Measurements from ENCODE around the gene MBOAT1. TPM values are rescaled to one million over a fixed set of nuclear protein-coding genes. Genes with fewer than 3 reads are reported as not detected.

Gene MBOAT1
- total RNA-seq, 4 donors from 2014 or later, result 5.3 to 18.8 (median 8.2) TPM

DNA sequence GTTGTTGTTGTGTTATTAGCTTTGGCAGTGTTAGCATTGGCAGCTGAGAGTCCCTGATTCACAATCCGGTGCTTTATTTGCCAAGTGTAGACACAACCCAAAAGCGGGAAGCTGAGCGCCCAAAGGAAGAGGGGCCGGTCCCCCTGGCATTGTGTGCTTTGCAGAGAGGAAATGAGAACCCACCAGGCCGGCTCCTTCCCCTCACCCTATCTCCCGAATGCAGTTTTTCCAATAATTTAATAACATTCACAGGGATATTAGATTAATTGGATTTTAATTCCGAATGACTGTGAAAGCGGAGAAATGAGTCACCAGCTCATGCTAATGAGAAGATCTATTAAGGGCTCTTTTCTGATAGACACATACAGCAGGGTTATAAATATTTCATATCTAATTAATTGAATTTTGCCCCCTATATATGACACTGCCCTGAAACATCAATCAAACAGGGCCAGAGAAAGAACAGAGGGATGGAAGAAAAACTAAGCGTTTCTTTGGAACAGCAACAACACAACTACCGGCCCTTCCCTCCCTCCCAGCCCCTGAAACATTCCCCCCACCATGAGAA, 143.8 kb downstream of the MBOAT1 start:
- TF ChIP-seq, protein P1, sequence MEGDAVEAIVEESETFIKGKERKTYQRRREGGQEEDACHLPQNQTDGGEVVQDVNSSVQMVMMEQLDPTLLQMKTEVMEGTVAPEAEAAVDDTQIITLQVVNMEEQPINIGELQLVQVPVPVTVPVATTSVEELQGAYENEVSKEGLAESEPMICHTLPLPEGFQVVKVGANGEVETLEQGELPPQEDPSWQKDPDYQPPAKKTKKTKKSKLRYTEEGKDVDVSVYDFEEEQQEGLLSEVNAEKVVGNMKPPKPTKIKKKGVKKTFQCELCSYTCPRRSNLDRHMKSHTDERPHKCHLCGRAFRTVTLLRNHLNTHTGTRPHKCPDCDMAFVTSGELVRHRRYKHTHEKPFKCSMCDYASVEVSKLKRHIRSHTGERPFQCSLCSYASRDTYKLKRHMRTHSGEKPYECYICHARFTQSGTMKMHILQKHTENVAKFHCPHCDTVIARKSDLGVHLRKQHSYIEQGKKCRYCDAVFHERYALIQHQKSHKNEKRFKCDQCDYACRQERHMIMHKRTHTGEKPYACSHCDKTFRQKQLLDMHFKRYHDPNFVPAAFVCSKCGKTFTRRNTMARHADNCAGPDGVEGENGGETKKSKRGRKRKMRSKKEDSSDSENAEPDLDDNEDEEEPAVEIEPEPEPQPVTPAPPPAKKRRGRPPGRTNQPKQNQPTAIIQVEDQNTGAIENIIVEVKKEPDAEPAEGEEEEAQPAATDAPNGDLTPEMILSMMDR (IDR thresholded peaks at IDR 0.05), result no peak
- TF ChIP-seq POLR2AphosphoS5 (IDR thresholded peaks at IDR 0.05), result no peak
- TF ChIP-seq POLR2A (IDR thresholded peaks at IDR 0.05), result no peak
- TF ChIP-seq EP300 (IDR thresholded peaks at IDR 0.05), result no peak
- Histone ChIP-seq H3K4me1 (no peaks in the 10 kb centered on the region), H3K36me3 (no peaks in the 10 kb centered on the region), H3K4me3 (no peak overlapping the region), H3K27me3 (no peaks in the 10 kb centered on the region), H3K9me3 (no peaks in the 10 kb centered on the region), H3K27ac (no peak overlapping the region)
- DNase-seq (ENCODE audit: low spot score in 2 of 2), result no peak
- WGBS, result 84% methylated on average over 10 of the region's 10 CpGs

GRCh38 chr6:20061952-20062351, 150.3 kb downstream of the MBOAT1 start:
- no peak overlapping the region for H3K4me3 ChIP-seq
- no peak overlapping the region for H3K27ac ChIP-seq
- H3K27me3 ChIP-seq, result no peaks in the 10 kb centered on the region
- no peaks in the 10 kb centered on the region for H3K9me3 ChIP-seq
- no peaks in the 10 kb centered on the region for H3K4me1 ChIP-seq
- WGBS, result 84% methylated on average over 5 of the region's 5 CpGs
- H3K36me3 ChIP-seq, result no peaks in the 10 kb centered on the region
- TF ChIP-seq EP300 (IDR thresholded peaks at IDR 0.05) (no peak), POLR2A (IDR thresholded peaks at IDR 0.05) (no peak), POLR2AphosphoS5 (IDR thresholded peaks at IDR 0.05) (no peak)
- TF ChIP-seq, protein P1 (IDR thresholded peaks at IDR 0.05), result no peak
- no peak for DNase-seq (ENCODE audit: low spot score in 2 of 2)

GRCh38 chr6:20060252-20060651, 152.0 kb downstream of the MBOAT1 start:
- Histone ChIP-seq H3K9me3 (no peaks in the 10 kb centered on the region), H3K27ac (no peak overlapping the region), H3K4me1 (no peaks in the 10 kb centered on the region), H3K36me3 (no peaks in the 10 kb centered on the region), H3K4me3 (no peak overlapping the region), H3K27me3 (no peaks in the 10 kb centered on the region)
- WGBS, result 100% methylated on average over 1 of the region's 1 CpG
- no peak for DNase-seq (ENCODE audit: low spot score in 2 of 2)
- TF ChIP-seq, protein P1 (IDR thresholded peaks at IDR 0.05), result no peak
- no peak for TF ChIP-seq POLR2A (IDR thresholded peaks at IDR 0.05)
- TF ChIP-seq EP300 (IDR thresholded peaks at IDR 0.05), result no peak
- no peak for TF ChIP-seq POLR2AphosphoS5 (IDR thresholded peaks at IDR 0.05)

DNA sequence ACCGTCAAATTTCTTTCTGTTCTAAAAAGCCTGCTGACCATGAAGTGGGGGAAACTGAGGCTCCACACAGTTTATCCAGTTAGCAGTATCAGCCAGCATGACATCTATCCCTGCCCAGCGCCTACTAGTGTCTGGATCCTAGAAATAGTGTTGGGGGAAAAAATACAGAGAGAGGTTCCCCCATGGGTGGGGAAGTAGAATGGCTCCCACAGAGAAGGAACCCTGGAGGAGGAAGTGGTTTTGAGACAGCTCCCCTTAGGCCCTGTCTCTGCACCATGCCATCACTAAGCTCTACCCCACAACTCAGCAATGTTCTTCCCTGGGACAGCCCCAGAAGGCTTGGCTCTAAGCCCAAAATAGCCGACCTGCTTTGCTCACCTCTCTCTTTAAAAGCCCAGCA, 153.4 kb downstream of the MBOAT1 start:
- no peak for TF ChIP-seq EP300 (IDR thresholded peaks at IDR 0.05)
- Histone ChIP-seq H3K9me3 (no peaks in the 10 kb centered on the region), H3K36me3 (no peaks in the 10 kb centered on the region), H3K4me3 (no peak overlapping the region), H3K27ac (no peak overlapping the region), H3K4me1 (no peaks in the 10 kb centered on the region), H3K27me3 (no peaks in the 10 kb centered on the region)
- 66% methylated on average over 3 of the region's 3 CpGs for WGBS
- DNase-seq (ENCODE audit: low spot score in 2 of 2), result no peak

- DNase-seq (ENCODE audit: low spot score in 2 of 2), result no peak
- H3K27ac ChIP-seq, result no peak overlapping the region
- TF ChIP-seq POLR2AphosphoS5 (IDR thresholded peaks at IDR 0.05) (no peak), EP300 (IDR thresholded peaks at IDR 0.05) (no peak), POLR2A (IDR thresholded peaks at IDR 0.05) (no peak)
- TF ChIP-seq, protein P1 (IDR thresholded peaks at IDR 0.05), result no peak
- WGBS, result 88% methylated on average over 16 of the region's 16 CpGs
- H3K4me1 ChIP-seq, result no peaks in the 10 kb centered on the region
- H3K4me3 ChIP-seq, result no peak overlapping the region
- H3K27me3 ChIP-seq, result no peaks in the 10 kb centered on the region
- H3K9me3 ChIP-seq, result no peaks in the 10 kb centered on the region
- H3K36me3 ChIP-seq, result no peaks in the 10 kb centered on the region
Observed at GRCh38 chr6:20058121-20058905, 154.0 kb downstream of the MBOAT1 start.

Measured in suprapubic skin (tissue), 4 donors.